NCI-H226 (cell line): ENCODE results near the gene DCBLD2.
A peak's percentile ranks its signal among the peaks of the same experiment; 100 is the strongest.

Source experiments
- DNase-seq: peaks from one replicate; pipeline ENCODE4 v3.0.0-alpha.2; 2015

The DCBLD2 gene

GRCh38 chr3:98763819-98764418, 137.6 kb downstream of the DCBLD2 start:
- no peak for DNase-seq

- no peak for DNase-seq
Measured at GRCh38 chr3:98763076-98763475, 138.4 kb downstream of the DCBLD2 start, which contains the start of gene ST3GAL6. Gene ST3GAL6, plus strand, starts transcription at chr3:98763340. Its CDS starts 5,101 bp downstream, at chr3:98768441.

- DNase-seq: no peak
Measured at GRCh38 chr3:98761643-98762229, 139.8 kb downstream of the DCBLD2 start.

- no peak for DNase-seq
Measured at GRCh38 chr3:98759629-98760028, 141.9 kb downstream of the DCBLD2 start.

- no peak for DNase-seq
Measured at GRCh38 chr3:98755601-98756000, 145.9 kb downstream of the DCBLD2 start.

- DNase-seq: no peak
Measured at GRCh38 chr3:98754483-98754882, 147.0 kb downstream of the DCBLD2 start.

- peak; percentile 15 for DNase-seq
Measured at GRCh38 chr3:98750276-98750919, 151.1 kb downstream of the DCBLD2 start.

GRCh38 chr3:98746882-98747281, 154.6 kb downstream of the DCBLD2 start:
- DNase-seq: no peak

GRCh38 chr3:98746122-98746521, 155.4 kb downstream of the DCBLD2 start:
- DNase-seq: no peak
